ENCODE measurements around the gene CORO1C.

CORO1C gene

DNA sequence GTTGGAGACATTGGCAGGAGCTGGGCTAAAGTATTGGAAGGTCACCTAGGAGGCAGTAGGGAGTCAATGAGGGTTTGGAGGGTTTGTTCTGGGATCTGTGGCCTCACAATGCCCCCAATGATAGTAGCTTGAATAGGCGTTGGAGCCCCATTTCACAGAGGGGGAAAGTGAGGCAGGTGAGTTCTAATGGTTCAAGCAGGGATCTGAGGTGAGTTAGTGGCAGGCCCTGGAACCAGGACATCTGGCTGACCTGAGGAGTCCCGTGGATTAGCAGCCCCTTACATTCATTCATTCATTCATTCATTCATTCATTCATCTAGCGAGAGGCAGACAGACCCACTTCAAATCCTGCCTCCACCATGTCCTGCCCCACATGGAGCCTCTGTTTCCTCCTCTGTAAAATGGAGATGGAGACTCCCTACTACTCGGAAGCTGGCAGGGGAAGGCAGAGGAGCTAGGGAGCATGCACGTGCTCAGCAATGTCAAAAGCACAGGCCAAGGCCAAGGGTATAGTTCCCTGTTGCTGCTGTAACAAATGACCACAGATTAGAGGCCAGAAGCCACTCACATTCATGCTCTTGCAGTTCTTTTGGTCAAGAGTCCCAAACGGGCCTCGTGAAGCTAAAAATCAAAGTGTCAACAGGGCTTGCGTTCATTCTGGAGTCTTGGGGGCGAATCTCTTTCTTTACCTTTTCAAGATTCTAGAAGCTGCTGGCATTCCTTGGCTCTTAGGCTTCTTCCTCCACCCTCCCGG is 131.2 kb downstream of the CORO1C start:
- no peak for DNase-seq (ENCODE audit: low spot score)

DNA sequence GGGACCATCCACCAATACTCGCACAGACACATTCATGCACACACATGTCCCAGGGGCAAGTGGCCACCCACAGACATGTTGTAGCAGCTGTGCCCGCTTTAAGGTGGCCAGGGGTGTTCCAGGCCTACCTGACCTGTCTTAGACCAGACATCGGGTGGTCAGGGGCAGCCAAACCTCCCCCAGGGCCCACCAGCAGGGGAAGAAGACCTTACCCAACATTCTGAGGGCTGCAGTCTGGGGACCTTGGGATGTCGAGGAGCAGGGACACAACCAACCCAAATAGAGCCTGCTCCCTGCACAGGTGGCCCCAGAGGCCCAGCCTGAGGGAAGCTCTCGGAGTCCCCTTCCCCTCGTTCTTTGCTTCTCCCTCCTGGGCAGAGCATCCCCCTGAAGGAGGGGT is 131.8 kb downstream of the CORO1C start:
- DNase-seq (ENCODE audit: low spot score) = no peak

DNA sequence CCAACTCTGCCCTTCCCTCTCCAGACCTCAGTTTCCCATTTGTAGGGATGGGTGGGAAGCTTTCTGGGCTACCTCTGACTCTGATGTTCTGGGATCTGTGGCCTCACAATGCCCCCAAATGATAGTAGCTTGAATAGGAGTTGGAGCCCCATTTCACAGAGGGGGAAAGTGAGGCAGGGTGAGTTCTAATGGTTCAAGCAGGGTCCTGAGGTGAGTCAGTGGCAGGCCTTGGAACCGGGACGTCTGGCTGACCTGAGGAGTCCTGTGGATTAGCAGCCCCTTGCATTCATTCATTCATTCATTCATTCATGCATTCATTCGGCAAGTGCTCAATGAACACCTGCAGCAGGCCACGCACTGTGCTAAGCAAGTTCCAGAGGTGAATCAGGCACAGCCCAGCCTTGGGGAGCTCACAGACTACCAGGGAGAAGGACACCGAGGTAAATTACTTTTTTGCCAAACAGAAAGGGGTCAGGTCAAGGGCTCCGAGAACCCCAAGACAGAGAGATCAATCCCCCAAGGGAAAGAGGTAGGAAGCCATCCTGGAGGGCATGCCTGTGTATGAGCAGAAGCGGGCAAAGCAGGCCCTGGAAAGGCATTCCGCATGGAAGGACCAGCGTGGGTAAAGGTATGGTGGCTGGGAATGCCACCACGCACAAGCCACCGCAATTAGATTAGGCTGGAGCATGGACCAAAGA is 132.6 kb downstream of the CORO1C start:
- DNase-seq (ENCODE audit: low spot score) = no peak

DNA sequence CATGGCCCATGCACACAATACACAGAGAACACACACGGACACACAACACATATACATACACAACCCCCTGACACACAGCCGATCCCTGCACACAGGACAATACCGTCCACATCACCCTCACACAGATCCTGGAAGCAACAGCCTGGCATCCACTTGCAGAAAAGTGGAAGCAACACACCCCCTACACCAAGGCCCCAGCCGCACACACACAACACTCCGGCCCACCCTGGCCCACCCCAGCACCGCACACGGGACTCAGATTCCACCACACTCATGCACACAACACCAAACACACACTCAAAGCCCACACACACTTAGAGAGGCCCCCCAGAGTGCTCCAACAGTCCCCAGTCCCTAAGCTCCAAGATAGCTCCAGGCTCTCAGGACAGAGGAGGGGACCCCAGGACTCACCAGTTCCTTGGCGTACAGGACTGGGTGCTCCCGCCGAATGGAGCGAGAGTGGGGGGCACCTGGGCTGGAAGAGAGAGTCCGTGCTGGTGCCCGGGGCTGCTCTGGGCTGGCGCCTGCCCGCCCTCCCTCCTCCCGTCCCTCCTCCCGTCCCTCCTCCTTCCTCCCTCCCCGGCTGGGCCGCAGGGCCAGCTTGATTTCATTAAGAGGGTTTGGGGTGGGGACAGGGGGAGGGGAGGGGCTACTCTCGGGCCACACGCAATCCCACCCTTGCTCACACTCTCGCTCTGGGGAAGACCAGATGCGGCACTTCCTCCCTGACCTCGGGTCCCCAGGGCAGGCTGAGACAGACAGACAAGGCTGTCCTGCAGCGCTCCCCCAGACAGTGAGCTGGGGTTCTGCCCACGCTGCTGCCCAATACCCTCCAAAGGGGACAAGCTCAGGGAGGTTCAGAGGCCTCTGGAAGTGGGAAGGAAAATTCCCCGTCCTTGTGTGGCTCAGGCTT is 133.5 kb downstream of the CORO1C start, which contains the start of gene TMEM119:
Gene TMEM119 (minus strand): TSS at position 526 of the 913 bp plus-strand sequence. CDS start 5,701 bp downstream, outside the sequence.
- DNase-seq (ENCODE audit: low spot score) = peak; percentile 91

DNA sequence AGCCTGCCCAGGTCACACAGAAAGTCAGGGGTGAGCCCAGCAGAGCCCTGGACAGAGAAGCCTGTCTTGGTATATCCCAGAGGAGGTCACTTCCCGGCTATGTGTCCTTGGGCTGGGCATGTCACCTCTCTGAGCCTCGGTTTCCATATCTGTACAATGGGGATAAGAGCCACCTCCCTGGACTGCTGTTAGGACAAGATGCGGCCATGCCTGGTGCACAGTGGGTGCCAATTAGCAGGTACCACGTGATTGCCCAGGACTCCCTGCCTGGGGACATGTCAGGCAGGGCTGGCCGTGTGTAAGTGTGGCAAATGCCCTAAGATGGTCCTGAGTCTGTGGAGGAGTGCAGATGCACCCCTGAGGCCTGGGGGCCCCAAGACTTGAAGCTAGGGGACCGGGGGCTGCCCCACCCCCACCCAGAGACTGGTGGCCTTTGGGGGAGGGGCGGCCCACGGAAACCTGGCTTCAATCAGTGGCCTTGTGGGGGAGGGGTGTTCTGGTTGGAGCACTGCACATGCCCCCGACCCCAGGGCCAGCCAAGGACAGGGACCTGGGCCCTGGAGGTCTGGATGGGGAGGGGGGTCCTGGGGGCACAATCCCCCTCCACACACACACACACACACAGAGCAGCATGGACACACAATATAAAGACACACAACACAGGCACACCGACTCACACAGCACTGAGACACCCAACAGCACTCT is 134.3 kb downstream of the CORO1C start:
- peak; percentile 47 for DNase-seq (ENCODE audit: low spot score)

DNA sequence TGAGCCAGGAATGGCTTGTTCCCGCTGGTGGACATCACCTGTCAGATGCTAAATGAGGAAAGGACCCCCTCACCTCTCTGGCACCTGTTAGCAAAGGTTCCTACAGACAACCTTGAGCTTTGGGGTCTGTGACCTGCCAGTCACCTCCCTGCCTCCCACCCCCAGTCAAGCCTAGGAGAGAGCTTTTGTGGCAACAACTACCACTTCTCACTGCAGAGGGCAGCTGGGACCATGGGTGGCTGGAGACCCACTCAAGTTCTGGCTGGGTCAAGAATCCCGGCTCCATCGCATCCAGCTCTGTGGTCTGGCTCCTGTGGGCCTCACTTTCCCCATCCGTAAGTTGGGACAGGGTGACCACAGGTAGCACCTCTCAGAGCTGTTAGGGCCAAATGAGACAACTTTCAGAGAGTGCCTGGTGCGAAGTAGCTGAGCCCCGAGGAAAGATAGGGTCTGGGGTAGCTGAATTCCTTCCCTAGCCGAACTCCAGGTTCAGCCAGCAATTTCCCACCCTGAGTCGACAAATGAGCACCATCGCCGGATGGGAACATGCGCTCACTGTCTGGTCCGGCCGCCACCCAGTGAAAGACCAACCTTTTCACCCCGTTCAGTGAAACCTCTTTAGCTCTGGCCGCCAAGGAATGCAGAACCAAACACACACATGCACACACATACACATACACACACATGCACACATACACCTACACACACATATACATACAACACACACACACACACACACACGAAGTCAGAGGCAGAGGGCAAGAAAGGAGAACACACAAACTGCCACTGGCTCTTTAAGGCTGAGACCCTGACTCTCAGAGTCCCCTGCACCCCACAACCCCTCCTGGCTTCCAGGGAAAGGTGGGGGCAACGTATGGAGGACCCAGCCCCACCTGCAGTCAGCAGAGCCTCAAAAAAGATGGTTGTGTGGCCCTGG is 135.3 kb downstream of the CORO1C start:
- DNase-seq (ENCODE audit: low spot score) = peak; percentile 48

Measured in GM03348 (cell line).